ENCODE data around the gene HACD3.
"Not testable (repeated sequence)": the region's sequence is repeated elsewhere in the genome, so short reads cannot be mapped to it uniquely, and the experiment has no call there.

HACD3 gene

DNA sequence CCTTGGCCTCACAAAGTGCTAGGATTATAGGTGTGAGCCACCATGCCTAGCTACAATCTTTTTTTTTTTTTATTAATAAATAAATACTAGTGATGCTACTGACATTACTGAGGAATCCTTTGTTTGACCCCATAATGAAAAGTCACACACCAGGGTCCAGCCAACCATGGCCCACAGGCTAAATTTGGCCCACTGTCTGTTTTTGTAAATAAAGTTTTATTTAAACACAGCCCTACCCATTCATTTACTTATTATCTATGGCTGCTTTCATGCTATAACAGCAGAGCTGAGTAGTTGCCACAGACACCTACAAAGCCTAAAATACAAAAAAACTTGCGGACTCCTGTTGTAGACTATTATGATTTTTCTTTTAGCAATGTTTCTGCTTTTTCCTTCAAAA, 73.3 kb downstream of the HACD3 start:
- DNase-seq = no peak

DNA sequence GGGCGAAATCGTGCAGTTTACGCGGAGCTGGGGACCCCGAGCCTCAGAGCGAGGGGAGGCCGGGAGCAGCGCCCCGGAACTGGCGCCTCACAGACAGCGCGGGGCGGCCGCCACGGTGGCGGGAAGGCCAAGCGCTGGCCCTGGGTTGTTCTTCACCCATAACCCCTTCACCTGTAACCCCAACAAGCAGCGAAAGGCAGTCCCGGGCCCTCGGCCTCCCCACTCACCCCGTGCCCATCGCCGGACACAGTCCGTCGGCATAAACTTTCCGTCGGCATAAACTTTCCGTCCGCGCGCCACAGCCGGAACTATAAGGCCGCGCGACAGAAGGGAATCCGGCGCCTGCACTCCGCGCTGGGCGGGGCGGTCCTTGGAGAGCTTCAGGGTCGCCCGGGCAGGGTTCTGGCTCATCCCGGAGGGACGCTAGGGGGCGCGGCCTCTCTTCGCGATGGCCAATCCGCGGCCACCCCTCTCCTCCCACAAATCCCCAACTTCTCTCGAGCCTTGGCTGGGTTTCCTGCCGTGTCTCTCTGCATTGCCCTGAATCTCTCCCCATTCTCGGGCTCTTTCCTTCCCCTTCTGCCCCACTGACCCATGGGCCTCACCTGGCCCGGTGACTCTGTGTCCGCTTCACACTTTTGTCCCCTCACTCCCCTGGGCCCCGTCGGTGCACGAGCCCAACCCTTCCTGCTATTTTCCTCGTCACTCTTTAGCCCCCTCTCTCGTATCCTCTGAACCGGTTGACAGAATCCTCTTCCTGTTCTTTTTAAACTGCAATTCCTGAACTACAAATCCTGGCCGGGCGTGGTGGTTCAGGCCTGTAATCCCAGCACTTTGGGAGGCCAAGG, 80.8 kb downstream of the HACD3 start, which contains the start of gene INTS14:
INTS14 (minus strand) TSS at position 261 of the 848 bp plus-strand sequence. CDS start 3,751 bp downstream, outside the sequence.
- peak; percentile 96 for DNase-seq

DNA sequence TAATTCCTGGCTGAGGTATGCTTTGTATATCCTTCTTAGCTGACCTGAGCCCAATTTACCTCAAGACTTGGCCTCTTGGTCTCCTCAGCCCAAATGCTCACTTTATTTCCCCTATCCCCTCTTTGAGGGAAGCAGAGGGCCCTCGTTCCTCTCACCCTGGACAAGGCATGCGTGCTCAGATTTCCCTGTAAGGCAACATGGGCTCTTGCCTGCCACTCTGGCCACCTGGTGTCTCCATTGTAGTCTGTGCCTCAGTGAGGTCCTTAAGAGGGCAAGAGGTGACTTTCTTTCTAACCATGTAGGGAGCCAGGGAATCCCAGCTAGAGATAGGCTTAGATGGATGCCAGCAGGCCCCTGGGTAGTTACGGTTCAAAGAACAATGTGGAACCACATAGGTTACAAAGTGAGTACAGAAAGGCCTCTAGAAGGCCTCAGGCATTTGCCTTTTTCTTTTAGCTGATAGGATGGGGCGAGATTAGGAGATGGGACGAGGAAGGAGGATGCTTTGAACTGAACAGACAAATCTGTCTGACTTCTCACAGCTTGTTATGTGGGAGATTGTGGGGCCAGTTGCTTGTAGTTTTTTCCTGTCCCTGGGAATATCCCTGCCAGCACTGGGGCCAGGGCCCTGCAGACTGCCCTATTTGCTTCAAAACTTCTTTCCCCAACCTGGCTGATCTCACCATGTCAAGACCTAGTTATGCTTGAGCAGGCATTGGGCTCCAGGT, 81.8 kb downstream of the HACD3 start:
- DNase-seq = no peak

DNA sequence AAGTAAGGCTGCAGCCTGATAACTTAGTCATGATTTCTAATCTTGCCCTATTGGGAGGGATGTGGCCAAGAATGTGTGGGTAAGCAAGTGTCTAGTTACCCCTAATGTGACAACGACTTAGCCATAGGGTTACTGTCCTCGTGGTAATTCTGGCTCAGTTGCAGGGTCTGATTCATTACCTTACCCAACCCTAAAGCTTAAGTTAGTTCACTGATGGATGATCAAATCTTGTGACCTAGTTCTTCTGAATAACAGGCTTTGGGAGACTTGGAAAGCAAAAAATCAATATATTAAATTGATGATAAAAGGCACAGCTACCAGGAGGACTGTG, 82.3 kb downstream of the HACD3 start:
- DNase-seq = no peak

DNA sequence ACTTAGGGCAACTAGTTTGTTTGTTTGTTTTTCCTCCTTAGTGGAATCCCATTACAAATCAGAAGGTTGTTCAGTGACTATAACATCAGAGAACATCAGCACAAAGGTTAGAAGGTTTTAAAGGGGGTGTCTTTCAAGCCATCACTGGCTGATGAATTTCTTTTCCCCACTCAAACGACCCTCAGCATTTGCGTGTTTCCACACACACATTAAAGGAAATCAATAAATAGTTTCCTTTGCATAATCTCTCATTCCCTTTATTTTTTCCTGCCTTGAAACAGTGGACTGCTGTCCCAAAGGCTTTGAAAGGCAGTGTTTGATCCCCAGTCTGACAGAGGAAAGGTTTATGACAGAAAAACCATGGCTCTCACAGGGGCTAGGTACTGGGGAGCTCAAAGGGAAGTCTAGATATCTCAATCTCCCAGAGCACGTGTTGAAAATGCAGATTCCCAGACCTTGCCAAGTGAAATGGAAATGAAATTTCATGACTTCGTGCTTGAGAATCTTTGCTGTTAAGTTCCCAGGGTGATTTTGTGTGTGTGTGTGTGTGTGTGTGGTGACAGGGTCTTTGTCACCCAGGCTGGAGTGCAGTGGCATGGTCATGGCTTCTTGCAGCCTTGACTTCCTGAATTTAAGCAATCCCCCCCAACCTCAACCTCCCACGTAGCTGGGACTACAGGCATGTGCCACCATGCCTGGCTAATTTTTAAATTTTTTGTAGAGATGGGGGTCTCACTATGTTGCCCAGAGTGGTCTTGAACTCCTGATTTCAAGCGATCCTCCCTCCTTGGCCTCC, 82.9 kb downstream of the HACD3 start:
- DNase-seq = no peak

DNA sequence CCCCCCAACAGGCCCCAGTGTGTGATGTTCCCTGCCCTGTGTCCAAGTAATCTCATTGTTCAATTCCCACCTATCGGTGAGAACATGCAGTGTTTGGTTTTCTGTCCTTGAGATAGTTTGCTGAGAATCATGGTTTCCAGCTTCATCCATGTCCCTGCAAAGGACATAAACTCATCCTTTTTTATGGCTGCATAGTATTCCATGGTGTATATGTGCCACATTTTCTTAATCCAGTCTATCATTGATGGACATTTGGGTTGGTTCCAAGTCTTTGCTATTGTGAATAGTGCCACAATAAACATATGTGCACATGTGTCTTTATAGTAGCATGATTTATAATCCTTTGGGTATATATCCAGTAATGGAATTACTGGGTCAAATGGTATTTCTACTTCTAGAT, 85.6 kb downstream of the HACD3 start:
- not testable (repeated sequence) for DNase-seq

DNA sequence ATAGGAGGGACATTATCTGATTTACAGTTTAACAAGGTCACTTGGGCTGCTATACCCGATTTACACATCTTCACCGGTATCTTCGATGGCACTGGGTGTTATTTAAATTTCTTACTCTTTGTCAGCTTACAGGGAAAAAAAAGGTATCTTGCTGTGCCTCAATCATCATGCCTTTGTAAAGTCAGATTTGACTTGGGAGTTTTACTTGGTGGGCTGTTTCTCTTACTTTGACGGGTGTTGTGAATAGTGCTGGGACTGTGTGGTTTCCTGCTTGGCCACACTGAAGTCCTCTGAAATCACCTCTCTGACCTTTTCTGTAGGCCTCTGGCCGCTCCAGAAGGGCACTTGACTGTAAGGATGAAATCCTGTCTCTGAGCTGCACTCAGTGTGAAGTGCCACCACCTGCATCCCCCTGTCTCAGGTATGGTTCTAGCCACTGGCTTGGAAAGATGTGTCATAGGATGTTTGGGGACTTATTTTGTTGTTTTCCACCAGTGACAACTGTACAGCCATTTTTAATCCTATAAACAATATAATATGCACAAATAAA, 88.4 kb downstream of the HACD3 start:
- DNase-seq = no peak

DNA sequence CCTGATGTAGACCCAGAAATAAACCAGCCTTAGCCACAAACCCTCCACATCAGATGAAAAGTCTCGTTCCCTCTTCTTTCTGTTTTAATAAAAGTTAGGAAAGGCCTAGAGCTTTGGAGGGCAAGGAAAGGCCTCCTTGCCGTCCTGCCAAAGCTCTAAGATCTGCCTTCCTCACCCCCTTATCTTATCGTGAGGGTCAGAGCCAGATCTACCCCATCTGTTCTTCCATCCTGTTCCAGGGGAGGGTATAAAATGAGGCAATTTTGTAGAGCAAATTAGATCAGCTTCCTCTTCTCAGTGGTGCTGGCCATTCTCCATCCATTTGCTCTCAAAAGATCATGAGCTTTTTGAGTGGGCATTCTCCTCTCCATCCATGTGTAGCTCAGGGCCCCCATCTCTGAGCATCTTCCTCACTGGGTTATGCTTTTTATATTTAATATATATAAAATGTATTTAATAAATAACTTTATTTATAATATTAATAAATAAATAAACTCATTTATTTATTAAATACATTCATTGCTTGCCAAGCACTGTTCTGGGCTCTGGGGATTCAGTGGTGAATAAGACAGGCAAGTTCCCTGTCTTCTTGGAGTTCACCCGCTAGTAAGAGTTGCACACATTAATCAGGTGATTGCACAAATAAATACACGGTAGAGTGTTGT, 89.5 kb downstream of the HACD3 start:
- DNase-seq = no peak

DNA sequence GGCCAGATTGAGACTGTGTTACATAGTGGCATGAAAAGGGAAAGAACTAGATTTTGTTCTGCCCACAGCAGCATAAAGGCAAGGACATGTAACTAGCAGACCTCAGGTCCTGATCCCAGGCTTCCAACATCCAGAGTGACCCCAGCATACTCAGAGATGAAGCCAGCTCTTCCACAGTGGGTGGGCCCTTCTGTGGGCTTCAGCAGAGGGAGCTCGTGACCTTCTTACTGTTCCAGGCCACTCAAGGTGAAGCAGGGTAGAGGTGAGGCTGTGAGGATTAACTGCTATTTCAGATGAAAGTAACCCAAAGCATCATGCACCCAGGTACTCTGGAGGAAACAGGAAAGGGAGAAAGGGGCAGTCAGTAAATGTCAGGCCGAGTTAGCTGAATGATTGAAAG, 90.6 kb downstream of the HACD3 start:
- DNase-seq = no peak

DNA sequence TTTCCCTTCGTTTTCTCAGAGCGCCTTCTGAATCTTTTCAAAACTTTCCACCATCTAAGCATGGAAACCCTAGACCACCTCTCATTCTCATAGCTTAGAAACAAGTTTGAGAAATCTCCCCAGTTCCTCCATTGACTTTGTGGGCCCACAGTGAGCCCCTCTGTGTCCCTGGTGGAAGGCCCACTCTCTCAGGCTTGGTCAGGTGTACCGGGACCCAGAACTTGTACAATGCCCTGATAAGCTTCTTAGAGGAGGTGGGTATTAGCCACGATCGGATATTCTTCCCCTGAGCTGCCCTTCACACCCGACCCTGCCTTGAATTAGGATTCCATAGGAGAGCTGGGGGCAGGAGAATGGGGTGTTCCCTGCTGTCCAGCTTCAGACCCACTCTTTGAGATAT, 91.4 kb downstream of the HACD3 start, which contains the start of gene SLC24A1:
SLC24A1 (plus strand) TSS at position 301 of the 400 bp plus-strand sequence. CDS start 2,143 bp downstream, outside the sequence.
- no peak for DNase-seq

DNA sequence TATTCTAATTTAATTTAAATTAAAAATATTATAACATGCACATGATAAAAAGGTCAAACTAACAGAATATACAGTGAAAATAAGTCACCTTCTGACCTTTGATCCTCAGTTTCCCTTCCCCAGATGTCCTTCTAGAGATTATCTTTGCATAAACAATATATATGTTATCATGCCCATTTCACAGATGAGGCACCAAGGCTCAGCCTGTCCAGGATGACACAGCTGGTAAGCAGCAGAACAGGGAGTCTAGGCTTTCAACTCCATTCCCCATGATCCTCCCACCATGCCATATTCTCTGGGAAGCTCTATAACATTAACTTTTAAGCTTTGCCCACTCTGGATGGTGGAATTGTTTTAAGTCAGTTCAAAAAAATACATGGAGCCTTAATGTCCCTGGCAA, 92.8 kb downstream of the HACD3 start:
- no peak for DNase-seq

DNA sequence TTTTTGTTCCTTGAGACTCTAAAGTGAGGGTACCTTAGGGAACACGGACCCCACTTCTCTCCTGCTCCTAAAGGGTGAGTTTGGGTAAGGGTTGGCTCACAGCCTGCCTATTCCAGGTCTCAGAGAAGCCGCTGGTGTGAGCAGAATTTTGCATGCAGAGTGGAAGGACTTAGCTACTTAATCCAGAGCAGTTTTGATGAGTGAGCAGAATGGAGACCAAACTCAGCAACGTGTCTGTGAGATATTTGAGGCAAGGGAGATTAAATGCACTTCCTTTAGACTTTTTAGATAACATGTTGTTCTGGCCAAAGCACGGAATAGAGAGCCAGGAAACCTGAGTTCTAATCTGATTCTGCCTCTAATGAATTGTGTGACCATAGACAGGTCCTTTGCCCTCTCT, 96.6 kb downstream of the HACD3 start:
- no peak for DNase-seq
